SK-N-SH (cell line): ENCODE data around the gene FRMPD4. TPM values are rescaled to one million over a fixed set of nuclear protein-coding genes. Genes with fewer than 3 reads are reported as not detected.

Experiments
- CTCF ChIA-PET: fragments of 300-600, 350-600 bp; formaldehyde crosslinking; extraction: SDS; loops from one replicate; lab custom pipeline; 2021; lab: Yijun Ruan, JAX
- POLR2A ChIA-PET: fragments of 350-600 bp; sonication (Branson Sonifier 250); formaldehyde crosslinking; extraction: SDS; loops from one replicate; lab custom pipeline; 2020; ENCODE audit warnings: antibody characterized with exemption, inconsistent platforms; lab: Yijun Ruan, JAX
- DNase-seq: peaks from one replicate; pipeline ENCODE4 v3.0.0; 2012
- H2AFZ ChIP-seq: fragments of 200-600 bp; sonication (generic); 2 replicates; pipeline ENCODE4 v1.8.1; 2016; ENCODE audit warnings: antibody characterized with exemption, mild to moderate bottlenecking, low read depth
- H3F3A ChIP-seq: fragments of 200-600 bp; sonication (generic); replicated peaks from 2 replicates; pipeline ENCODE3; 2016; ENCODE audit warnings: antibody characterized with exemption, mild to moderate bottlenecking; ENCODE audit not compliant: insufficient read depth
- H3K27ac ChIP-seq, 2 experiments: fragments of 200-500 bp in 1 of 2; fragments of 200-600 bp in 1 of 2; sonication (Bioruptor generic) in 1 of 2; sonication (generic), shearing (Covaris generic) in 1 of 2; 2 replicates each; pipeline versions ENCODE4 v1.5.1 to v1.6.1; 2014 to 2016; ENCODE audit warnings: low read depth in 2 of 2, inconsistent platforms in 1 of 2, low read length in 1 of 2, mild to moderate bottlenecking in 1 of 2, mixed read lengths in 1 of 2
- H3K27me3 ChIP-seq: fragments of 200-600 bp; sonication (generic), shearing (Covaris generic); 2 replicates; pipeline ENCODE4 v1.6.1; 2016; ENCODE audit warnings: mixed run types; ENCODE audit not compliant: insufficient read depth
- H3K36me3 ChIP-seq, 2 experiments: fragments of 200-500 bp in 1 of 2; fragments of 200-600 bp in 1 of 2; sonication (Bioruptor generic) in 1 of 2; sonication (generic) in 1 of 2; replicated peaks in 1 of 2; 2 replicates each; pipeline versions ENCODE3 to v1.5.1; 2014 to 2016; ENCODE audit warnings: low read length in 1 of 2, mild to moderate bottlenecking in 1 of 2; ENCODE audit not compliant: insufficient read depth in 2 of 2, control insufficient read depth in 1 of 2
- H3K4me1 ChIP-seq, 2 experiments: fragments of 200-500 bp in 1 of 2; fragments of 200-600 bp in 1 of 2; sonication (Bioruptor generic) in 1 of 2; sonication (generic), shearing (Covaris generic) in 1 of 2; 2 replicates each; pipeline versions ENCODE4 v1.5.1 to v1.6.1; 2014 to 2016; ENCODE audit warnings: low read depth in 1 of 2, low read length in 1 of 2, mixed run types in 1 of 2; ENCODE audit not compliant: insufficient read depth in 2 of 2, control insufficient read depth in 1 of 2
- H3K4me2 ChIP-seq: fragments of 200-600 bp; sonication (generic), shearing (Covaris generic); 2 replicates; pipeline ENCODE4 v1.6.1; 2017; ENCODE audit warnings: mixed run types
- H3K4me3 ChIP-seq, 2 experiments: fragments of 200-500 bp in 1 of 2; fragments of 200-600 bp in 1 of 2; sonication (Bioruptor generic) in 1 of 2; sonication (generic), shearing (Covaris generic) in 1 of 2; 2 replicates each; pipeline versions ENCODE4 v1.5.1 to v1.8.1; 2014 to 2016; ENCODE audit warnings: low read depth in 2 of 2, inconsistent platforms in 1 of 2, low read length in 1 of 2, mild to moderate bottlenecking in 1 of 2, mixed read lengths in 1 of 2, moderate library complexity in 1 of 2
- H3K79me2 ChIP-seq: fragments of 200-600 bp; sonication (generic); 2 replicates; pipeline ENCODE4 v1.8.1; 2017; ENCODE audit warnings: mild to moderate bottlenecking; ENCODE audit not compliant: insufficient read depth
- H3K9ac ChIP-seq: fragments of 200-600 bp; sonication (generic); 2 replicates; pipeline ENCODE4 v1.6.1; 2017; ENCODE audit warnings: mixed run types
- H3K9me2 ChIP-seq: fragments of 200-600 bp; sonication (generic); 2 replicates; pipeline ENCODE4 v1.6.1; 2017; ENCODE audit warnings: mixed run types
- H3K9me3 ChIP-seq: fragments of 200-600 bp; sonication (generic); 2 replicates; pipeline ENCODE4 v1.6.1; 2017; ENCODE audit warnings: mixed run types, mild to moderate bottlenecking, moderate library complexity
- H4K20me1 ChIP-seq: fragments of 200-600 bp; sonication (generic); 2 replicates; pipeline ENCODE4 v1.6.1; 2017; ENCODE audit warnings: mild to moderate bottlenecking, mixed run types; ENCODE audit not compliant: insufficient read depth
- EP300 ChIP-seq, 2 experiments: IDR thresholded peaks; 2 replicates each; pipeline versions ENCODE4 v1.4.0 to v1.6.1; 2012; ENCODE audit warnings: borderline replicate concordance in 1 of 2, low read depth in 1 of 2, low read length in 1 of 2
- FOXM1 ChIP-seq: IDR thresholded peaks from 2 replicates; pipeline ENCODE4 v1.4.0; 2012; ENCODE audit warnings: low read depth, mild to moderate bottlenecking
- GABPA ChIP-seq: IDR thresholded peaks from 2 replicates; pipeline ENCODE4 v1.4.0; 2012; ENCODE audit warnings: low read depth, mild to moderate bottlenecking
- JUND ChIP-seq: IDR thresholded peaks from 2 replicates; pipeline ENCODE4 v1.4.0; 2012
- NFIC ChIP-seq: IDR thresholded peaks from 2 replicates; pipeline ENCODE4 v1.4.0; 2012; ENCODE audit warnings: borderline replicate concordance
- NRF1 ChIP-seq: IDR thresholded peaks from 2 replicates; pipeline ENCODE4 v1.6.1; 2012; ENCODE audit warnings: low read depth, mild to moderate bottlenecking, low read length
- RCOR1 ChIP-seq: fragments of 150-350 bp; IDR thresholded peaks from 2 replicates; pipeline ENCODE4 v1.6.1; 2017; ENCODE audit warnings: antibody characterized with exemption, low read length
- REST ChIP-seq: IDR thresholded peaks from 2 replicates; pipeline ENCODE4 v1.6.1; 2012; ENCODE audit warnings: mild to moderate bottlenecking, low read depth, low read length, moderate library complexity
- SMC3 ChIP-seq: IDR thresholded peaks from 2 replicates; pipeline ENCODE4 v1.6.1; 2012; ENCODE audit warnings: low read depth, low read length, improper control_type of control experiment
- YY1 ChIP-seq: IDR thresholded peaks from 2 replicates; pipeline ENCODE4 v1.4.0; 2012; ENCODE audit warnings: low read depth, mild to moderate bottlenecking
- WGBS: methylation state at CpG from one replicate; pipeline ENCODE4 v1.1.6; 2017; ENCODE audit warnings: low lambda C conversion rate; 5-methylcytosine and 5-hydroxymethylcytosine counted together
- polyA plus RNA-seq, 3 experiments: library from polyadenylated mRNA; depleted of rRNA; stranded (reverse); fragments of >200 nt; gene quantifications; 2 replicates each; pipeline ENCODE4 v1.2.3, GENCODE V29; 2012
- TF ChIP-seq, protein P1 (sequence below): IDR thresholded peaks from 2 replicates; pipeline ENCODE4 v1.4.0; 2012; ENCODE audit warnings: low read depth, borderline replicate concordance

The FRMPD4 gene
- polyA plus RNA-seq, 1 of the 3 experiments (the other 2 are of a cell fraction) = not detected

GRCh38 chrX:12690646-12691045, 552.4 kb downstream of the FRMPD4 start (continued):
- TF ChIP-seq REST = no peak
- no peak for TF ChIP-seq GABPA
- TF ChIP-seq FOXM1 = no peak

GRCh38 chrX:12693754-12694153, 555.5 kb downstream of the FRMPD4 start:
- Histone ChIP-seq H3K9me2 (no peaks in the 10 kb centered on the region), H3F3A (no peaks in the 10 kb centered on the region), H3K4me3 (no peak overlapping the region), H3K9me3 (no peaks in the 10 kb centered on the region), H3K4me2 (no peak overlapping the region), H2AFZ (no peak overlapping the region), H3K27ac (no peak overlapping the region), H3K4me1 (no peaks in the 10 kb centered on the region)
- ChIA-PET POLR2A (no interaction called here), CTCF (no interaction called here)
- DNase-seq = no peak
- TF ChIP-seq SMC3 (no peak), RCOR1 (no peak), NRF1 (no peak), YY1 (no peak), REST (no peak), NFIC (no peak)
- TF ChIP-seq, all 33 proteins: peak for 0
- no peak overlapping the region for H3K9ac ChIP-seq
- no peaks in the 10 kb centered on the region for H4K20me1 ChIP-seq
- H3K27me3 ChIP-seq = peaks cover 4% of the 10 kb centered on the region; the same call in 1 of the 2 replicates
- no peaks in the 10 kb centered on the region for H3K79me2 ChIP-seq
- H3K36me3 ChIP-seq = no peaks in the 10 kb centered on the region
- 8% methylated on average over 2 of the region's 2 CpGs for WGBS

GRCh38 chrX:12700745-12701144, 562.5 kb downstream of the FRMPD4 start:
- H3K27me3 ChIP-seq = peaks cover 1% of the 10 kb centered on the region; the same call in 1 of the 2 replicates
- H3F3A ChIP-seq = no peaks in the 10 kb centered on the region
- no peak overlapping the region for H3K4me2 ChIP-seq
- no peak overlapping the region for H3K27ac ChIP-seq
- H3K4me1 ChIP-seq = no peaks in the 10 kb centered on the region
- TF ChIP-seq, protein P1, sequence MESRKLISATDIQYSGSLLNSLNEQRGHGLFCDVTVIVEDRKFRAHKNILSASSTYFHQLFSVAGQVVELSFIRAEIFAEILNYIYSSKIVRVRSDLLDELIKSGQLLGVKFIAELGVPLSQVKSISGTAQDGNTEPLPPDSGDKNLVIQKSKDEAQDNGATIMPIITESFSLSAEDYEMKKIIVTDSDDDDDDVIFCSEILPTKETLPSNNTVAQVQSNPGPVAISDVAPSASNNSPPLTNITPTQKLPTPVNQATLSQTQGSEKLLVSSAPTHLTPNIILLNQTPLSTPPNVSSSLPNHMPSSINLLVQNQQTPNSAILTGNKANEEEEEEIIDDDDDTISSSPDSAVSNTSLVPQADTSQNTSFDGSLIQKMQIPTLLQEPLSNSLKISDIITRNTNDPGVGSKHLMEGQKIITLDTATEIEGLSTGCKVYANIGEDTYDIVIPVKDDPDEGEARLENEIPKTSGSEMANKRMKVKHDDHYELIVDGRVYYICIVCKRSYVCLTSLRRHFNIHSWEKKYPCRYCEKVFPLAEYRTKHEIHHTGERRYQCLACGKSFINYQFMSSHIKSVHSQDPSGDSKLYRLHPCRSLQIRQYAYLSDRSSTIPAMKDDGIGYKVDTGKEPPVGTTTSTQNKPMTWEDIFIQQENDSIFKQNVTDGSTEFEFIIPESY = no peak
- TF ChIP-seq EP300 (IDR thresholded peaks at IDR 0.05; ENCODE audit: borderline replicate concordance in 1 of 2, low read depth in 1 of 2, low read length in 1 of 2) (no peak), JUND (no peak)
- TF ChIP-seq, all 33 proteins: peak for 0
- H2AFZ ChIP-seq = no peak overlapping the region
- no peaks in the 10 kb centered on the region for H4K20me1 ChIP-seq
- no peaks in the 10 kb centered on the region for H3K36me3 ChIP-seq
- no peak overlapping the region for H3K9ac ChIP-seq
- no peak for DNase-seq
- H3K9me3 ChIP-seq = no peaks in the 10 kb centered on the region
- no peaks in the 10 kb centered on the region for H3K79me2 ChIP-seq
- H3K4me3 ChIP-seq = no peak overlapping the region
- WGBS = 10% methylated on average over 4 of the region's 4 CpGs
- POLR2A ChIA-PET = no interaction called here
- H3K9me2 ChIP-seq = no peaks in the 10 kb centered on the region
- CTCF ChIA-PET = interaction anchor here (1.2 to 2.3 kb wide), 9 partner anchors 10 to 913 kb away, joined by 4 to 18 read pairs (median 6); no protein-coding TSS in a partner anchor
